ENCODE measurements around the gene SMAD5.

- TF ChIP-seq POLR2AphosphoS5 (IDR thresholded peaks at IDR 0.05; ENCODE audit: low read depth, low read length) = no peak
- TF ChIP-seq POLR2A (IDR thresholded peaks at IDR 0.05; ENCODE audit: low read depth, low read length) = no peak
- no peak for TF ChIP-seq TAF1 (IDR thresholded peaks at IDR 0.05; ENCODE audit: borderline replicate concordance, low read depth, low read length)
Observed at GRCh38 chr5:136212252-136212721, 79.6 kb downstream of the SMAD5 start.
